GM12878 (cell line): ENCODE data around the gene PIEZO2. TPM values are rescaled to one million over a fixed set of nuclear protein-coding genes. Genes with fewer than 3 reads are reported as not detected.

ENCODE experiments used
- BCL11A ChIP-seq: IDR thresholded peaks from 2 replicates; pipeline ENCODE4 v1.6.1; 2011; ENCODE audit warnings: low read depth, low read length
- CEBPZ ChIP-seq: fragments of 150-350 bp; IDR thresholded peaks from 2 replicates; pipeline ENCODE4 v1.6.1; 2016; ENCODE audit warnings: low read depth, low read length
- CHD4 ChIP-seq: fragments of 200-600 bp; sonication (generic); IDR thresholded peaks from 2 replicates; pipeline ENCODE4 v1.6.1; 2016; ENCODE audit warnings: mild to moderate bottlenecking
- HDAC6 ChIP-seq: fragments of 200-600 bp; sonication (generic); IDR thresholded peaks from one replicate; pipeline ENCODE4 v1.8.0; 2017; ENCODE audit warnings: antibody characterized with exemption; ENCODE audit not compliant: unreplicated experiment
- HDGF ChIP-seq: fragments of 450-650 bp; IDR thresholded peaks from 2 replicates; pipeline ENCODE4 v1.6.1; 2016; ENCODE audit warnings: antibody characterized with exemption
- HSF1 ChIP-seq: fragments of 150-350 bp; IDR thresholded peaks from 2 replicates; pipeline ENCODE4 v1.6.1; 2014; ENCODE audit warnings: mild to moderate bottlenecking, low read depth, low read length
- JUND ChIP-seq: IDR thresholded peaks from 2 replicates; pipeline ENCODE4 v1.6.1; 2012; ENCODE audit warnings: low read depth, mild to moderate bottlenecking, low read length, improper control_type of control experiment, moderate library complexity
- KAT2A ChIP-seq: conservative IDR thresholded peaks from 2 replicates; pipeline ENCODE4 v1.6.1; 2011; ENCODE audit warnings: low read depth, low read length; ENCODE audit not compliant: control insufficient read depth
- MEF2A ChIP-seq: IDR thresholded peaks from 2 replicates; pipeline ENCODE4 v1.6.1; 2011; ENCODE audit warnings: low read depth, mild to moderate bottlenecking, low read length, moderate library complexity; ENCODE audit not compliant: insufficient read depth
- MTA2 ChIP-seq: fragments of 450-650 bp; IDR thresholded peaks from 2 replicates; pipeline ENCODE4 v1.6.1; 2016; ENCODE audit warnings: low read depth, mild to moderate bottlenecking, moderate library complexity
- MXI1 ChIP-seq: fragments of 150-350 bp; IDR thresholded peaks from 2 replicates; pipeline ENCODE4 v1.6.1; 2011; ENCODE audit warnings: low read depth, mild to moderate bottlenecking, inconsistent platforms, low read length, improper control_type of control experiment
- NRF1 ChIP-seq: conservative IDR thresholded peaks from 2 replicates; pipeline ENCODE4 v1.6.1; 2011; ENCODE audit warnings: mild to moderate bottlenecking, low read depth, low read length, improper control_type of control experiment
- PAX5 ChIP-seq: IDR thresholded peaks from 2 replicates; pipeline ENCODE4 v1.6.1; 2011; ENCODE audit warnings: low read depth, low read length, borderline replicate concordance
- POLR2A ChIP-seq: IDR thresholded peaks from 2 replicates; pipeline ENCODE4 v1.6.1; 2011; ENCODE audit warnings: low read depth, mild to moderate bottlenecking, low read length
- REST ChIP-seq: IDR thresholded peaks from 2 replicates; pipeline ENCODE4 v1.6.1; 2012; ENCODE audit warnings: mild to moderate bottlenecking, low read depth, low read length
- RFX5 ChIP-seq: IDR thresholded peaks from 2 replicates; pipeline ENCODE4 v1.6.1; 2011; ENCODE audit warnings: low read depth, low read length, improper control_type of control experiment
- SREBF1 ChIP-seq: IDR thresholded peaks from 2 replicates; pipeline ENCODE4 v1.6.1; 2012; ENCODE audit warnings: mild to moderate bottlenecking, low read length
- SUPT20H ChIP-seq: IDR thresholded peaks from 2 replicates; pipeline ENCODE4 v1.6.1; 2011; ENCODE audit warnings: low read depth, mild to moderate bottlenecking, low read length, moderate library complexity, borderline replicate concordance; ENCODE audit not compliant: control insufficient read depth
- YBX1 ChIP-seq: fragments of 450-650 bp; IDR thresholded peaks from 2 replicates; pipeline ENCODE4 v1.6.1; 2016; ENCODE audit warnings: antibody characterized with exemption
- ZBTB40 ChIP-seq: fragments of 450-650 bp; IDR thresholded peaks from 2 replicates; pipeline ENCODE4 v1.6.1; 2016; ENCODE audit warnings: mild to moderate bottlenecking, moderate library complexity, borderline replicate concordance
- polyA plus RNA-seq, 11 experiments: library from polyadenylated mRNA; depleted of rRNA in 4 of 11; unstranded in 6 of 11; stranded (reverse) in 5 of 11; fragments of >200 nt; fragmentation: Nextera tagmentation in 4 of 11; fragmentation: Illumina TruSeq in 1 of 11; extraction: Ambion mirVana in 4 of 11; extraction: Trizol in 1 of 11; gene quantifications; 1 replicate in 1 of 11; 2 replicates in 10 of 11; pipeline versions ENCODE4 v1.2.1 to v1.2.3, GENCODE V29; 2011 to 2016; ENCODE audit warnings: inconsistent platforms in 2 of 11, missing spikeins in 2 of 11, low read depth in 1 of 11
- total RNA-seq, 4 experiments: library from RNA; depleted of rRNA in 3 of 4; stranded (reverse); fragments of >200 nt in 3 of 4; fragmentation: Illumina TruSeq in 1 of 4; extraction: Trizol in 1 of 4; gene quantifications; 2 replicates each; pipeline versions ENCODE4 v1.2.1 to v1.2.3, GENCODE V29; 2013 to 2021

The PIEZO2 gene
- total and polyA plus RNA-seq, 10 of the 15 experiments (the other 5 are each of a cell fraction or from before 2014, with no cell fraction given): 6.7 to 42.3 (median 27.4) TPM

GRCh38 chr18:10878703-10879102, 270.7 kb downstream of the PIEZO2 start (continued):
- TF ChIP-seq HSF1 (no peak), POLR2A (no peak), RFX5 (no peak), MXI1 (no peak), HDGF (no peak), REST (0 out of 2 replicates have a peak, but pooled peaks have one; percentile 4), JUND (peak; percentile 78), SUPT20H (no peak), NRF1 (no peak), KAT2A (no peak), YBX1 (no peak), CHD4 (no peak), MEF2A (peak; percentile 85; the same call in 1 of the 2 replicates), MTA2 (peak; percentile 87), PAX5 (peak; percentile 94), SREBF1 (no peak), CEBPZ (no peak), BCL11A (peak; percentile 90), HDAC6 (no peak), ZBTB40 (no peak)
